ENCODE data around the gene EML1. TPM values are rescaled to one million over a fixed set of nuclear protein-coding genes. Genes with fewer than 3 reads are reported as not detected.

Gene EML1
- total RNA-seq, 1 experiment from 2014 or later: 11.1 TPM

GRCh38 chr14:99891266-99891665 is 98.1 kb downstream of the EML1 start:
- DNase-seq (ENCODE audit: low read depth, low spot score): no peak
- in situ Hi-C loops (cut with HindIII; ENCODE audit: low pct_unique_long_range_greater_than_20kb, low sequenced_read_pairs): no loop called here

GRCh38 chr14:99891900-99892299 is 98.7 kb downstream of the EML1 start:
- no peak for DNase-seq (ENCODE audit: low read depth, low spot score)
- in situ Hi-C loops (cut with HindIII; ENCODE audit: low pct_unique_long_range_greater_than_20kb, low sequenced_read_pairs): no loop called here

- in situ Hi-C loops (cut with HindIII; ENCODE audit: low pct_unique_long_range_greater_than_20kb, low sequenced_read_pairs): no loop called here
- DNase-seq (ENCODE audit: low read depth, low spot score): no peak
These were observed 99.2 kb downstream of the EML1 start for GRCh38 chr14:99892406-99892805.

- in situ Hi-C loops (cut with HindIII; ENCODE audit: low pct_unique_long_range_greater_than_20kb, low sequenced_read_pairs): no loop called here
- no peak for DNase-seq (ENCODE audit: low read depth, low spot score)
These were observed 103.1 kb downstream of the EML1 start for GRCh38 chr14:99896361-99896760.

- in situ Hi-C loops (cut with HindIII; ENCODE audit: low pct_unique_long_range_greater_than_20kb, low sequenced_read_pairs): no loop called here
- DNase-seq (ENCODE audit: low read depth, low spot score): peak; percentile 56
These were observed 106.5 kb downstream of the EML1 start for GRCh38 chr14:99899578-99900178.

GRCh38 chr14:99902925-99903324 is 109.7 kb downstream of the EML1 start:
- no peak for DNase-seq (ENCODE audit: low read depth, low spot score)
- in situ Hi-C loops (cut with HindIII; ENCODE audit: low pct_unique_long_range_greater_than_20kb, low sequenced_read_pairs): no loop called here

GRCh38 chr14:99904506-99904905 is 111.3 kb downstream of the EML1 start:
- in situ Hi-C loops (cut with HindIII; ENCODE audit: low pct_unique_long_range_greater_than_20kb, low sequenced_read_pairs): no loop called here
- DNase-seq (ENCODE audit: low read depth, low spot score): no peak

GRCh38 chr14:99905121-99905520 is 111.9 kb downstream of the EML1 start:
- in situ Hi-C loops (cut with HindIII; ENCODE audit: low pct_unique_long_range_greater_than_20kb, low sequenced_read_pairs): no loop called here
- no peak for DNase-seq (ENCODE audit: low read depth, low spot score)

GRCh38 chr14:99907761-99908652 is 114.8 kb downstream of the EML1 start:
- in situ Hi-C loops (cut with HindIII; ENCODE audit: low pct_unique_long_range_greater_than_20kb, low sequenced_read_pairs): no loop called here
- DNase-seq (ENCODE audit: low read depth, low spot score): no peak

GRCh38 chr14:99908653-99909250 is 115.5 kb downstream of the EML1 start:
- DNase-seq (ENCODE audit: low read depth, low spot score): peak; percentile 70
- in situ Hi-C loops (cut with HindIII; ENCODE audit: low pct_unique_long_range_greater_than_20kb, low sequenced_read_pairs): no loop called here

GRCh38 chr14:99909513-99910064 is 116.4 kb downstream of the EML1 start:
- no peak for DNase-seq (ENCODE audit: low read depth, low spot score)
- in situ Hi-C loops (cut with HindIII; ENCODE audit: low pct_unique_long_range_greater_than_20kb, low sequenced_read_pairs): no loop called here

GRCh38 chr14:99910337-99911309 is 117.4 kb downstream of the EML1 start:
- no peak for DNase-seq (ENCODE audit: low read depth, low spot score)
- in situ Hi-C loops (cut with HindIII; ENCODE audit: low pct_unique_long_range_greater_than_20kb, low sequenced_read_pairs): no loop called here

- in situ Hi-C loops (cut with HindIII; ENCODE audit: low pct_unique_long_range_greater_than_20kb, low sequenced_read_pairs): no loop called here
These were observed 122.3 kb downstream of the EML1 start for GRCh38 chr14:99915305-99916090.

GRCh38 chr14:99916091-99916383 is 122.8 kb downstream of the EML1 start:
- DNase-seq (ENCODE audit: low read depth, low spot score): no peak
- in situ Hi-C loops (cut with HindIII; ENCODE audit: low pct_unique_long_range_greater_than_20kb, low sequenced_read_pairs): no loop called here

More at GRCh38 chr14:99915305-99916090, 122.3 kb downstream of the EML1 start:
- no peak for DNase-seq (ENCODE audit: low read depth, low spot score)

- DNase-seq (ENCODE audit: low read depth, low spot score): no peak
- in situ Hi-C loops (cut with HindIII; ENCODE audit: low pct_unique_long_range_greater_than_20kb, low sequenced_read_pairs): no loop called here
These were observed 125.6 kb downstream of the EML1 start for GRCh38 chr14:99918781-99919180.

- DNase-seq (ENCODE audit: low read depth, low spot score): no peak
- in situ Hi-C loops (cut with HindIII; ENCODE audit: low pct_unique_long_range_greater_than_20kb, low sequenced_read_pairs): no loop called here
These were observed 128.2 kb downstream of the EML1 start for GRCh38 chr14:99921425-99921824.

- DNase-seq (ENCODE audit: low read depth, low spot score): no peak
- in situ Hi-C loops (cut with HindIII; ENCODE audit: low pct_unique_long_range_greater_than_20kb, low sequenced_read_pairs): no loop called here
These were observed 131.2 kb downstream of the EML1 start for GRCh38 chr14:99924379-99924778.

Measured in SK-MEL-5 (cell line).